GM19324 (cell line): ENCODE results near the gene WDR7.

Experiments used
- ATAC-seq: cut with Tn5 transposase; IDR thresholded peaks from one replicate; pipeline ENCODE4 v1.9.1; 2021; ENCODE audit warnings: mild to moderate bottlenecking, moderate library complexity; ENCODE audit not compliant: unreplicated experiment, low FRiP score

WDR7 gene

GRCh38 chr18:56650944-56651770, at the start of gene WDR7:
Gene WDR7, plus strand, starts transcription at chr18:56651359. Its CDS starts 21,157 bp downstream, at chr18:56672516.
- ATAC-seq = peak; percentile 99

DNA sequence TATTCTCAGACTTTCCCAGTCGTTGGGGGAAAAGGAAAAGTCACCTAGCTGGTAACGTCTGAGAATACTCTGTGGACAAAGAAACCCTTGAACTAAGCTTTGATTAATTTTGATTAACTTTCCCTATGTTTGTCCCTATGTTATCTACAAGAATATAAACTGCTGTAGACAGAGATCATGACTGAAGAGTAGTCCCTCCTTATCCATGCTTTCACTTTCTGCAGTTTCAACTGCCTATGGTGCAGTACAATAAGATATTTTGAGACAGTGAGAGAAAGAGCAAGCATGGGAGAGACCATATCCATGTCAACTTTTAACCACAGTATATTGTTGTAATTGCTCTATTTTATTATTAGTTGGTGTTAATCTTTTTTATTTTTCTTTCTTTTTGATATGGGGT, 44.5 kb upstream of the WDR7 start:
- no peak for ATAC-seq

GRCh38 chr18:56615738-56616520, 35.2 kb upstream of the WDR7 start:
- no peak for ATAC-seq

GRCh38 chr18:56627991-56628390, 23.2 kb upstream of the WDR7 start:
- no peak for ATAC-seq

- ATAC-seq = no peak
These were observed 18.8 kb upstream of the WDR7 start for GRCh38 chr18:56632070-56633022.

- ATAC-seq = no peak
These were observed 16.2 kb upstream of the WDR7 start for GRCh38 chr18:56635007-56635406.

- no peak for ATAC-seq
These were observed 14.0 kb upstream of the WDR7 start for GRCh38 chr18:56637176-56637575.

GRCh38 chr18:56637711-56638231, 13.4 kb upstream of the WDR7 start:
- peak; percentile 12 for ATAC-seq

- ATAC-seq = peak; percentile 97
These were observed 12.7 kb upstream of the WDR7 start, which contains the start of gene TXNL1 for GRCh38 chr18:56638232-56639103. Gene TXNL1, minus strand, starts transcription at chr18:56638592. Its CDS starts 152 bp downstream, at chr18:56638440.

GRCh38 chr18:56639104-56639381, 12.1 kb upstream of the WDR7 start:
- ATAC-seq = no peak

DNA sequence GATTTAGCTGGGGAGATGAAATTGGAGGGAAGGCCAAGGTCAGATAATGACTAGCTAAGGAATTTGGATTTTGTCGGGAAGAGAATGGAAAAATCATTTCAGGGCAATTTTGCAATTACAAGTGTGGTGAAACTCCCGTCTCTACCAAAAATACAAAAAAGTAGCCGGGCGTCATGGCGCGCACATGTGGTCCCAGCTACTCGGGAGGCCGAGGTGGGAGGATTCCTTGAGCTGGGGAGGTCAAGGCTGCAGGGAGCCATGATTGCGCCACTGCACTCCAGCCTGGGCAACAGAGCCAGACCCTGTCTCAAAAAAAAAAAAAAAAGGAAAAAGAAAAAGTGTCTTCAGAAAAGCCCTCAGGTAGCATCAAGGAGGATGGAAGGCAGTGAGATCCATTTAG, 11.6 kb upstream of the WDR7 start:
- no peak for ATAC-seq

- ATAC-seq = no peak
These were observed 9.3 kb upstream of the WDR7 start for GRCh38 chr18:56641714-56642337.

GRCh38 chr18:56643381-56643780, 7.8 kb upstream of the WDR7 start:
- no peak for ATAC-seq

GRCh38 chr18:56645415-56646016, 5.6 kb upstream of the WDR7 start:
- no peak for ATAC-seq

DNA sequence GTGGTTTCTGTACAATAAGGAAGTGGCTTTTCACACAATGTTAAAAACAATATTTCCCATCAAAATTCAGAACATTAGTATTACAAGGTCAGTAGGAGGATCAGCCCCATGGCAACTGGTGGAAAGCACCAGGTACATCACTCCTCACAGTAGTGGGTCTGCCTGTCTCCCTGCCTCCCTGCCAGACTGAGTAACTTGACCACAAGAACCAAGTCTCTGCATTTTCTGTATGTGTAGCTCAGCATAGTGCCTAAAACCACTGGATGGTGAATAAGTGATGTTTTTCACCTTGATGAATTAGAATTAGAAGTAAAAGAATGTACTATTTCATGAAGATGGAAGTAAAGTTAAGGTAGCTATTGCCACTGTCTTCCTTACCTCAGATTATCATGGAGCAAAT, 4.1 kb upstream of the WDR7 start:
- no peak for ATAC-seq

- no peak for ATAC-seq
These were observed 2.9 kb upstream of the WDR7 start for GRCh38 chr18:56647951-56648893.

DNA sequence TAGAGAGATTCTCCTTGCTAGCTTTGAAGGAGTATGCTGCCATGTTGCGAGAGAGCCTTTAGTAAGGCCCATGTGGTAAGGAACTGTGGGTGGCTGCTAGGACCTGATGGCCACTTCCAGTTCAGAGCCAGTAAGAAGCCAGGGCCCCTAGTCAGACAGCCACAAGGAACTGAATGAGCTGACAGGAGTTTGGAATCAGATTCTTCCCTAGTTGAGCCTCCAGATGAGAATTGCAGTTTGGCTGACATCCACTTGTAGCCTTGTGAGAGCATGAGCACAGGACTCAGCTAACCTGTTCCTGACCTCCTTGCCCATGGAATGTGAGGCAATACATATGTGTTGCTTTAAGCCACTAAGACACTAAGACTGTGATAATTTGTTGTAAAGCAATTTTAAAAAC, 1.2 kb upstream of the WDR7 start:
- no peak for ATAC-seq

- no peak for ATAC-seq
These were observed 573 bp downstream of the WDR7 start for GRCh38 chr18:56651771-56652092.
